Measurements from ENCODE around the gene ANKRD29.

DNA sequence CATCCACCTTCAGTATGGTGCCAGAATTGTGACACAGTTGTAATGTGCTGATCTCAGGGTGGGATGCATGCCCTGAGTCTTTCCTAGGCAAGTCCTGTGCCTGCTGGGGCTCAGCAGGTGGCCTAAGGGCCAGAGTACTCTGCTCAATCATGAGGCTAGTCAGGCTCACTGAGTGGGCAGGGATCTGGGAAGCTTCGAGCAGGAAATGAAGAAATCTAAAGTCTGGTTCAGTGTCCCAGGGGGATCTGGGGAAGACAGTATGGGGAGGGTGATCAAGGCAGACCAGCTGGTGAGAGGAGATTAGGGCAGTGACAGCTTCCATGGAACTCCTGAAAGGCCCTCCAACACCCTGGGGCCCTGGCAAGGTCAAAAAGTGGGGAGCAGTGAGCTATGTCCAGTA, 8.9 kb upstream of the ANKRD29 start:
- TF ChIP-seq, protein P1, sequence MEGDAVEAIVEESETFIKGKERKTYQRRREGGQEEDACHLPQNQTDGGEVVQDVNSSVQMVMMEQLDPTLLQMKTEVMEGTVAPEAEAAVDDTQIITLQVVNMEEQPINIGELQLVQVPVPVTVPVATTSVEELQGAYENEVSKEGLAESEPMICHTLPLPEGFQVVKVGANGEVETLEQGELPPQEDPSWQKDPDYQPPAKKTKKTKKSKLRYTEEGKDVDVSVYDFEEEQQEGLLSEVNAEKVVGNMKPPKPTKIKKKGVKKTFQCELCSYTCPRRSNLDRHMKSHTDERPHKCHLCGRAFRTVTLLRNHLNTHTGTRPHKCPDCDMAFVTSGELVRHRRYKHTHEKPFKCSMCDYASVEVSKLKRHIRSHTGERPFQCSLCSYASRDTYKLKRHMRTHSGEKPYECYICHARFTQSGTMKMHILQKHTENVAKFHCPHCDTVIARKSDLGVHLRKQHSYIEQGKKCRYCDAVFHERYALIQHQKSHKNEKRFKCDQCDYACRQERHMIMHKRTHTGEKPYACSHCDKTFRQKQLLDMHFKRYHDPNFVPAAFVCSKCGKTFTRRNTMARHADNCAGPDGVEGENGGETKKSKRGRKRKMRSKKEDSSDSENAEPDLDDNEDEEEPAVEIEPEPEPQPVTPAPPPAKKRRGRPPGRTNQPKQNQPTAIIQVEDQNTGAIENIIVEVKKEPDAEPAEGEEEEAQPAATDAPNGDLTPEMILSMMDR (IDR thresholded peaks at IDR 0.05; ENCODE audit: insufficient read depth, low read length), result no peak
- no peak for TF ChIP-seq POLR2AphosphoS5 (IDR thresholded peaks at IDR 0.05; ENCODE audit: low read depth)

Measured in HL-60 (cell line).